CD4-positive, alpha-beta T cell (primary cell): ENCODE data around the gene NUDT3. TPM values are rescaled to one million over a fixed set of nuclear protein-coding genes. Genes with fewer than 3 reads are reported as not detected.

Experiments used
- ATAC-seq: fragments of 200-7000 bp; cut with Tn5 transposase; one replicate; pipeline ENCODE4 v1.10.0; 2022; ENCODE audit warnings: mild to moderate bottlenecking; ENCODE audit not compliant: poor library complexity
- CTCF ChIA-PET: fragments of 350-600 bp; sonication (Branson Sonifier 250); formaldehyde crosslinking; loops from one replicate; lab custom pipeline; 2021; ENCODE audit warnings: antibody characterized with exemption, inconsistent platforms; lab: Charles Lee
- POLR2A ChIA-PET: fragments of 350-600 bp; sonication (Branson Sonifier 250); formaldehyde crosslinking; loops from one replicate; lab custom pipeline; 2021; ENCODE audit warnings: antibody characterized with exemption, inconsistent platforms; lab: Charles Lee
- DNase-seq, 14 experiments: peaks; one replicate each; pipeline ENCODE4 v3.0.0-alpha.2; 2013 to 2020; ENCODE audit warnings: mixed read lengths in 2 of 14
- H3K27ac ChIP-seq, 2 donors: one replicate each; pipeline versions ENCODE4 v1.5.1 to v1.7.0; 2013; ENCODE audit warnings: low read length in 2 of 2, low read depth in 1 of 2, mild to moderate bottlenecking in 1 of 2
- H3K27me3 ChIP-seq, 2 experiments: 1 replicate in 1 of 2; 2 replicates in 1 of 2; pipeline versions ENCODE4 v1.6.1 to v1.7.0; 2013; ENCODE audit warnings: low read length in 2 of 2, control low read depth in 1 of 2, mild to moderate bottlenecking in 1 of 2, moderate library complexity in 1 of 2; ENCODE audit not compliant: insufficient read depth in 2 of 2, control insufficient read depth in 1 of 2
- H3K36me3 ChIP-seq: one replicate; pipeline ENCODE4 v1.6.1; 2013; ENCODE audit warnings: low read length, control low read depth; ENCODE audit not compliant: insufficient read depth
- H3K4me1 ChIP-seq: one replicate; pipeline ENCODE4 v1.6.1; 2013; ENCODE audit warnings: low read length, control low read depth; ENCODE audit not compliant: insufficient read depth
- H3K4me3 ChIP-seq: one replicate; pipeline ENCODE4 v1.5.1; 2013; ENCODE audit warnings: mild to moderate bottlenecking, low read length, moderate library complexity
- H3K9me3 ChIP-seq, 2 experiments: 1 replicate in 1 of 2; 2 replicates in 1 of 2; pipeline versions ENCODE4 v1.6.1 to v1.7.0; 2013; ENCODE audit warnings: low read length in 2 of 2, mild to moderate bottlenecking in 2 of 2, control low read depth in 1 of 2, moderate library complexity in 1 of 2; ENCODE audit not compliant: control insufficient read depth in 1 of 2, insufficient read depth in 1 of 2
- H3K27ac Mint-ChIP-seq: one replicate; pipeline ENCODE4 v1.8.0; 2020; ENCODE audit warnings: mixed read lengths
- H3K27me3 Mint-ChIP-seq: one replicate; pipeline ENCODE4 v1.8.0; 2021; ENCODE audit warnings: mixed read lengths
- H3K36me3 Mint-ChIP-seq: one replicate; pipeline ENCODE4 v1.8.0; 2021; ENCODE audit warnings: low read depth, mixed read lengths
- H3K4me1 Mint-ChIP-seq: one replicate; pipeline ENCODE4 v1.8.0; 2021; ENCODE audit warnings: low read depth, mixed read lengths
- H3K4me3 Mint-ChIP-seq: one replicate; pipeline ENCODE4 v1.8.0; 2020; ENCODE audit warnings: mild to moderate bottlenecking, mixed read lengths
- H3K9me3 Mint-ChIP-seq: one replicate; pipeline ENCODE4 v1.8.0; 2020; ENCODE audit warnings: mixed read lengths
- CTCF ChIP-seq: fragments of 200-600 bp; IDR thresholded peaks from one replicate; pipeline ENCODE4 v1.8.0; 2022; ENCODE audit warnings: antibody characterized with exemption, mild to moderate bottlenecking
- intact Hi-C, 2 experiments: fragments of 100-400 bp; cut with DNase I in 1 of 2; cut with micrococcal nuclease in 1 of 2; formaldehyde crosslinking; loops; one replicate each; pipeline versions ENCODE4 v1.15.1 to v1.9.0; 2023 to 2025; cut with DNase I, micrococcal nuclease
- total RNA-seq, 174 experiments: library from RNA in 2 of 174; stranded (reverse) in 2 of 174; gene quantifications; one replicate each; pipeline ENCODE4 v1.2.3 and lab custom pipeline; 2021 to 2026

Gene NUDT3
- total RNA-seq, 2 experiments from 2014 or later = 14.8 to 15.0 TPM

- no peaks in the 10 kb centered on the region for H3K27me3 Mint-ChIP-seq
- DNase-seq (no peak), ATAC-seq (no peak)
- no peak for TF ChIP-seq CTCF
- no peaks in the 10 kb centered on the region for H3K9me3 Mint-ChIP-seq
- Histone ChIP-seq H3K27me3 (no peaks in the 10 kb centered on the region), H3K4me3 (no peak overlapping the region), H3K4me1 (no peaks in the 10 kb centered on the region), H3K27ac (no peak overlapping the region), H3K36me3 (no peaks in the 10 kb centered on the region), H3K9me3 (peaks cover 0 to 6% of the 10 kb centered on the region in 2 experiments)
- intact Hi-C loops = no loop called here
- ChIA-PET CTCF (no interaction called here), POLR2A (no interaction called here)
- H3K4me1 Mint-ChIP-seq = no peaks in the 10 kb centered on the region
- H3K4me3 Mint-ChIP-seq = no peak overlapping the region
- H3K27ac Mint-ChIP-seq = no peak overlapping the region
- no peaks in the 10 kb centered on the region for H3K36me3 Mint-ChIP-seq
These were observed 43.4 kb upstream of the NUDT3 start for GRCh38 chr6:34435916-34436315.

- POLR2A ChIA-PET = interaction anchor here (0.6 to 2.6 kb wide), 12 partner anchors 10 to 338 kb away, joined by 3 to 14 read pairs (median 4); partner anchors contain the start of genes HMGA1, NUDT3 and SMIM29
- Mint-ChIP-seq H3K9me3 (no peaks in the 10 kb centered on the region), H3K27me3 (no peaks in the 10 kb centered on the region), H3K4me3 (peak within 1 kb of the TSS; percentile 99), H3K4me1 (peaks cover 39% of the 10 kb centered on the region), H3K36me3 (peaks cover 55% of the 10 kb centered on the region), H3K27ac (peak within 1 kb of the TSS; percentile 97)
- ATAC-seq (peak; percentile 97), DNase-seq (peak; percentile 81 to 96 (median 88))
- intact Hi-C loops = loop anchor here (1.0 to 5.0 kb wide), 6 partner anchors 33 to 638 kb away; partner anchors contain the start of genes NUDT3 (in 2 of the 2), LEMD2 (in 1 of the 2), SMIM29 (in 1 of the 2) and SNRPC (in 1 of the 2)
- Histone ChIP-seq H3K27me3 (no peaks in the 10 kb centered on the region), H3K4me1 (peaks cover 37% of the 10 kb centered on the region), H3K27ac (peak within 1 kb of the TSS; percentile 73 to 74), H3K9me3 (no peaks in the 10 kb centered on the region), H3K4me3 (peak within 1 kb of the TSS; percentile 75), H3K36me3 (peaks cover 41% of the 10 kb centered on the region)
- CTCF ChIA-PET = interaction anchor here (0.6 to 2.5 kb wide), 5 partner anchors 11 to 262 kb away, joined by 3 to 10 read pairs (median 4); no protein-coding TSS in a partner anchor
- TF ChIP-seq CTCF = no peak
These were observed 33.3 kb upstream of the NUDT3 start, which contains the start of gene RPS10 for GRCh38 chr6:34425498-34426410. TSS of gene RPS10 (minus strand) at chr6:34426069. CDS start at chr6:34425221, 848 bp downstream.

GRCh38 chr6:34425132-34425497, 32.6 kb upstream of the NUDT3 start:
- ATAC-seq (no peak), DNase-seq (no peak)
- no peak for TF ChIP-seq CTCF
- Mint-ChIP-seq H3K4me3 (peak overlapping the region; percentile 99), H3K4me1 (peaks cover 39% of the 10 kb centered on the region), H3K27ac (peak overlapping the region; percentile 97), H3K9me3 (no peaks in the 10 kb centered on the region), H3K27me3 (no peaks in the 10 kb centered on the region), H3K36me3 (peaks cover 60% of the 10 kb centered on the region)
- CTCF ChIA-PET = interaction anchor here (1.4 to 2.5 kb wide), 3 partner anchors 10 to 229 kb away, joined by 4 to 10 read pairs (median 6); no protein-coding TSS in a partner anchor
- POLR2A ChIA-PET = interaction anchor here (0.8 to 2.6 kb wide), 6 partner anchors 10 to 243 kb away, joined by 3 to 14 read pairs (median 8); partner anchors contain the start of gene HMGA1
- H3K9me3 ChIP-seq = no peaks in the 10 kb centered on the region
- H3K27ac ChIP-seq = peak overlapping the region; percentile 73 to 74
- no peaks in the 10 kb centered on the region for H3K27me3 ChIP-seq
- intact Hi-C loops = loop anchor here (5.0 kb wide), 3 partner anchors 33 to 638 kb away; partner anchors contain the start of genes LEMD2 (in 1 of the 2) and NUDT3 (in 1 of the 2)
- peaks cover 37% of the 10 kb centered on the region for H3K4me1 ChIP-seq
- H3K36me3 ChIP-seq = peaks cover 46% of the 10 kb centered on the region
- peak overlapping the region; percentile 75 for H3K4me3 ChIP-seq
